Suprapubic skin (tissue), 4 donors: Measurements from ENCODE around the gene TMEM235. TPM values are rescaled to one million over a fixed set of nuclear protein-coding genes. Genes with fewer than 3 reads are reported as not detected.
A peak's percentile ranks its signal among the peaks of the same experiment; 100 is the strongest.

Source experiments
- DNase-seq, 2 donors: peaks; one replicate each; pipeline ENCODE4 v3.0.0-alpha.2; 2019; ENCODE audit warnings: low spot score in 2 of 2
- H3K27ac ChIP-seq: fragments of 200-600 bp; sonication (generic); one replicate; pipeline ENCODE4 v1.5.1; 2019
- H3K27me3 ChIP-seq: fragments of 200-600 bp; sonication (generic); one replicate; pipeline ENCODE4 v1.5.1; 2019
- H3K36me3 ChIP-seq: fragments of 200-600 bp; sonication (generic); one replicate; pipeline ENCODE4 v1.5.1; 2019
- H3K4me1 ChIP-seq: fragments of 200-600 bp; sonication (generic); one replicate; pipeline ENCODE4 v1.5.1; 2019
- H3K4me3 ChIP-seq: fragments of 200-600 bp; sonication (generic); one replicate; pipeline ENCODE4 v1.5.1; 2019; ENCODE audit warnings: mild to moderate bottlenecking
- H3K9me3 ChIP-seq: fragments of 200-600 bp; sonication (generic); one replicate; pipeline ENCODE4 v1.5.1; 2019
- CTCF ChIP-seq, 2 donors: fragments of 200-600 bp in 1 of 2; fragments of 450-650 bp in 1 of 2; sonication (generic) in 1 of 2; IDR thresholded peaks; one replicate each; pipeline ENCODE4 v1.5.1; 2016 to 2019; ENCODE audit warnings: antibody characterized with exemption in 2 of 2, mild to moderate bottlenecking in 1 of 2, moderate library complexity in 1 of 2
- EP300 ChIP-seq: sonication (generic); formaldehyde crosslinking; IDR thresholded peaks from one replicate; pipeline ENCODE4 v1.6.1; 2017; ENCODE audit warnings: antibody characterized with exemption
- POLR2A ChIP-seq, 2 donors: fragments of 450-650 bp; IDR thresholded peaks; one replicate each; pipeline ENCODE4 v1.6.1; 2017; ENCODE audit warnings: antibody characterized with exemption in 2 of 2, mild to moderate bottlenecking in 2 of 2, moderate library complexity in 2 of 2
- POLR2AphosphoS5 ChIP-seq, 3 donors: sonication (generic); formaldehyde crosslinking; IDR thresholded peaks; one replicate each; pipeline ENCODE4 v1.6.1; 2017; ENCODE audit warnings: antibody characterized with exemption in 3 of 3
- WGBS: methylation state at CpG from one replicate; pipeline ENCODE4 v1.1.5; 2018; 5-methylcytosine and 5-hydroxymethylcytosine counted together
- total RNA-seq, 4 donors: library from RNA; depleted of rRNA; stranded (reverse); fragments of >200 nt; gene quantifications; one replicate each; pipeline ENCODE4 v1.1.0, GENCODE V29; 2016

TMEM235 gene
- total RNA-seq, 4 donors from 2014 or later = not detected

- Histone ChIP-seq H3K36me3 (no peaks in the 10 kb centered on the region), H3K27me3 (peaks cover 11% of the 10 kb centered on the region), H3K4me3 (no peak overlapping the region), H3K9me3 (no peaks in the 10 kb centered on the region), H3K4me1 (peaks cover 38% of the 10 kb centered on the region), H3K27ac (no peak overlapping the region)
- 89% methylated on average over 17 of the region's 18 CpGs for WGBS
- TF ChIP-seq POLR2A (IDR thresholded peaks at IDR 0.05) (no peak), EP300 (no peak), POLR2AphosphoS5 (IDR thresholded peaks at IDR 0.05) (no peak), CTCF (IDR thresholded peaks at IDR 0.05) (no peak)
- no peak for DNase-seq
Measured at GRCh38 chr17:78255029-78255656, 23.7 kb downstream of the TMEM235 start.

GRCh38 chr17:78255953-78256706, 24.7 kb downstream of the TMEM235 start:
- no peak for DNase-seq
- Histone ChIP-seq H3K4me1 (peaks cover 31% of the 10 kb centered on the region), H3K36me3 (no peaks in the 10 kb centered on the region), H3K27me3 (peaks cover 11% of the 10 kb centered on the region), H3K9me3 (no peaks in the 10 kb centered on the region), H3K4me3 (no peak overlapping the region), H3K27ac (no peak overlapping the region)
- no peak for TF ChIP-seq POLR2A (IDR thresholded peaks at IDR 0.05)
- TF ChIP-seq CTCF (IDR thresholded peaks at IDR 0.05) = no peak
- no peak for TF ChIP-seq POLR2AphosphoS5 (IDR thresholded peaks at IDR 0.05)
- no peak for TF ChIP-seq EP300
- 85% methylated on average over 10 of the region's 14 CpGs for WGBS

- H3K36me3 ChIP-seq = no peaks in the 10 kb centered on the region
- H3K4me1 ChIP-seq = peaks cover 24% of the 10 kb centered on the region
- H3K9me3 ChIP-seq = no peaks in the 10 kb centered on the region
- TF ChIP-seq POLR2AphosphoS5 (IDR thresholded peaks at IDR 0.05) (no peak), POLR2A (IDR thresholded peaks at IDR 0.05) (no peak), EP300 (no peak), CTCF (IDR thresholded peaks at IDR 0.05) (no peak)
- peaks cover 11% of the 10 kb centered on the region for H3K27me3 ChIP-seq
- DNase-seq = no peak
- WGBS = 85% methylated on average over 13 of the region's 18 CpGs
- no peak overlapping the region for H3K27ac ChIP-seq
- H3K4me3 ChIP-seq = no peak overlapping the region
Measured at GRCh38 chr17:78256707-78257591, 25.5 kb downstream of the TMEM235 start.

GRCh38 chr17:78257810-78258322, 26.4 kb downstream of the TMEM235 start:
- no peak overlapping the region for H3K4me3 ChIP-seq
- no peak for DNase-seq
- no peaks in the 10 kb centered on the region for H3K36me3 ChIP-seq
- 61% methylated on average over 16 of the region's 16 CpGs for WGBS
- peaks cover 11% of the 10 kb centered on the region for H3K27me3 ChIP-seq
- no peaks in the 10 kb centered on the region for H3K9me3 ChIP-seq
- peaks cover 22% of the 10 kb centered on the region for H3K4me1 ChIP-seq
- no peak for TF ChIP-seq POLR2A (IDR thresholded peaks at IDR 0.05)
- TF ChIP-seq POLR2AphosphoS5 (IDR thresholded peaks at IDR 0.05) = no peak
- no peak for TF ChIP-seq EP300
- no peak for TF ChIP-seq CTCF (IDR thresholded peaks at IDR 0.05)
- peak overlapping the region; percentile 27 for H3K27ac ChIP-seq
